Measurements from ENCODE around the gene COX4I2.

DNA sequence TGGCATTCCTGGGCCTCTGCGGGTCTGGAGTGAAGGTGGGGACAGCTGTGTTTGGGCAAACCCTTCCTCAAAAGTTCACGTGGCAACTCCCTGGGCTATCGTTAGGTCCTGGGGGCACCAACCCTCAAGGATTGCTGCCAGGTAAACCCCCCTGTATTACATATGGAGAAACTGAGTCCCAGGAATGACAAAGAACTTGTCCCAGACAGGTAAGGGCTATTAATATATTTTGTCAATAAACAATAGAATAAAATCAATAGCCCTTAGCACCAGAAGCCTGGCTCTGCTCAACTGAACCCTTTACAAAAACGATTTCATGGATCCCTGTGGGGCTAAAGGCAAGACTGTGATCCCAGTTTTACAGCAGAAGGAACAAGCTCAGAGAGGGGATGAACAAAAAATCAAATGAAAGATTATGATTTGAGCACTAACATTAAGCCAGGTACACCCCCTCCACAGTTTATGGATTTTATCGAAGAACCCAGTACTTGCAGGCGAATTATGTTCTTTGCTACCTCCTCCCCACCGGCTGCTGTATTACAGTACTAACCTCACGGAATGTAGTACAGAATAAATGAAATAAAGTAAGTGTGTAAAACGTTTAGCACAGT lies 30.0 kb upstream of the COX4I2 start:
- TF ChIP-seq, protein P1, sequence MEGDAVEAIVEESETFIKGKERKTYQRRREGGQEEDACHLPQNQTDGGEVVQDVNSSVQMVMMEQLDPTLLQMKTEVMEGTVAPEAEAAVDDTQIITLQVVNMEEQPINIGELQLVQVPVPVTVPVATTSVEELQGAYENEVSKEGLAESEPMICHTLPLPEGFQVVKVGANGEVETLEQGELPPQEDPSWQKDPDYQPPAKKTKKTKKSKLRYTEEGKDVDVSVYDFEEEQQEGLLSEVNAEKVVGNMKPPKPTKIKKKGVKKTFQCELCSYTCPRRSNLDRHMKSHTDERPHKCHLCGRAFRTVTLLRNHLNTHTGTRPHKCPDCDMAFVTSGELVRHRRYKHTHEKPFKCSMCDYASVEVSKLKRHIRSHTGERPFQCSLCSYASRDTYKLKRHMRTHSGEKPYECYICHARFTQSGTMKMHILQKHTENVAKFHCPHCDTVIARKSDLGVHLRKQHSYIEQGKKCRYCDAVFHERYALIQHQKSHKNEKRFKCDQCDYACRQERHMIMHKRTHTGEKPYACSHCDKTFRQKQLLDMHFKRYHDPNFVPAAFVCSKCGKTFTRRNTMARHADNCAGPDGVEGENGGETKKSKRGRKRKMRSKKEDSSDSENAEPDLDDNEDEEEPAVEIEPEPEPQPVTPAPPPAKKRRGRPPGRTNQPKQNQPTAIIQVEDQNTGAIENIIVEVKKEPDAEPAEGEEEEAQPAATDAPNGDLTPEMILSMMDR (IDR thresholded peaks at IDR 0.05): no peak
- no peak for TF ChIP-seq POLR2A (IDR thresholded peaks at IDR 0.05)

Data from heart left ventricle (tissue), 13 donors.